GM12874 (cell line): ENCODE results near the gene TP53.

Experiments used
- TF ChIP-seq, protein P1 (sequence below): IDR thresholded peaks from 2 replicates; pipeline ENCODE4 v1.5.1; 2011; ENCODE audit warnings: low read depth, mild to moderate bottlenecking, control low read depth, low read length, moderate library complexity; ENCODE audit not compliant: insufficient read depth

TP53 gene

DNA sequence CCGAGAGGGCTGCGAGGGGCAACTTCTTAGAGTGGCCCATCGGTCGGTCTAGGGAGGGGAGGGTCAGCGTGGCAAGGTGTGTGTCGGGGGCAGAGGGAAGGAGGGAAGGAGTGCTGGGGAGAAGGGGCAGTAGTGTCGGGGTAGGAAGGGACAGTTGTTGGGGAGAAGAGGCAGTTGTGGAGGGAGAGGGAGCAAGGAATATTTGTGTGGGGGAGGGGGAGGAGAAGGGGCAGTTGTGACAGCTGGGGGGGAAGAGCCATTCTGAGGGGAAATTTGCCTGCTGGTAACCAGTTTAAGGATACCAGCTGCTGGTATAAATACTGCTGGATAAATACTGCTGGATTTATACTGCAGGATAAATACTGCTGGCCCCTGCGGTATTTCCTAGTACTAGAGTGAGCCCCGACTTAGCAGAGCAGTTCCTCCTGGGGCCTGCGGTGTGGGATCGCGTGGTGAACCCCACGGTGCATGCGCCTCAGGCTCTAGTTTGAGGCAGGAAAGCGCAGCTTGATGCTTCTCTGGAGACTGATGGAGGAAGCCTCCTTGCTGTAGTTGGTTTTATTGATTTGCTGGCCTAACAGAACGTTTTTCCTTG lies 30.6 kb upstream of the TP53 start:
- TF ChIP-seq, protein P1, sequence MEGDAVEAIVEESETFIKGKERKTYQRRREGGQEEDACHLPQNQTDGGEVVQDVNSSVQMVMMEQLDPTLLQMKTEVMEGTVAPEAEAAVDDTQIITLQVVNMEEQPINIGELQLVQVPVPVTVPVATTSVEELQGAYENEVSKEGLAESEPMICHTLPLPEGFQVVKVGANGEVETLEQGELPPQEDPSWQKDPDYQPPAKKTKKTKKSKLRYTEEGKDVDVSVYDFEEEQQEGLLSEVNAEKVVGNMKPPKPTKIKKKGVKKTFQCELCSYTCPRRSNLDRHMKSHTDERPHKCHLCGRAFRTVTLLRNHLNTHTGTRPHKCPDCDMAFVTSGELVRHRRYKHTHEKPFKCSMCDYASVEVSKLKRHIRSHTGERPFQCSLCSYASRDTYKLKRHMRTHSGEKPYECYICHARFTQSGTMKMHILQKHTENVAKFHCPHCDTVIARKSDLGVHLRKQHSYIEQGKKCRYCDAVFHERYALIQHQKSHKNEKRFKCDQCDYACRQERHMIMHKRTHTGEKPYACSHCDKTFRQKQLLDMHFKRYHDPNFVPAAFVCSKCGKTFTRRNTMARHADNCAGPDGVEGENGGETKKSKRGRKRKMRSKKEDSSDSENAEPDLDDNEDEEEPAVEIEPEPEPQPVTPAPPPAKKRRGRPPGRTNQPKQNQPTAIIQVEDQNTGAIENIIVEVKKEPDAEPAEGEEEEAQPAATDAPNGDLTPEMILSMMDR, result no peak

DNA sequence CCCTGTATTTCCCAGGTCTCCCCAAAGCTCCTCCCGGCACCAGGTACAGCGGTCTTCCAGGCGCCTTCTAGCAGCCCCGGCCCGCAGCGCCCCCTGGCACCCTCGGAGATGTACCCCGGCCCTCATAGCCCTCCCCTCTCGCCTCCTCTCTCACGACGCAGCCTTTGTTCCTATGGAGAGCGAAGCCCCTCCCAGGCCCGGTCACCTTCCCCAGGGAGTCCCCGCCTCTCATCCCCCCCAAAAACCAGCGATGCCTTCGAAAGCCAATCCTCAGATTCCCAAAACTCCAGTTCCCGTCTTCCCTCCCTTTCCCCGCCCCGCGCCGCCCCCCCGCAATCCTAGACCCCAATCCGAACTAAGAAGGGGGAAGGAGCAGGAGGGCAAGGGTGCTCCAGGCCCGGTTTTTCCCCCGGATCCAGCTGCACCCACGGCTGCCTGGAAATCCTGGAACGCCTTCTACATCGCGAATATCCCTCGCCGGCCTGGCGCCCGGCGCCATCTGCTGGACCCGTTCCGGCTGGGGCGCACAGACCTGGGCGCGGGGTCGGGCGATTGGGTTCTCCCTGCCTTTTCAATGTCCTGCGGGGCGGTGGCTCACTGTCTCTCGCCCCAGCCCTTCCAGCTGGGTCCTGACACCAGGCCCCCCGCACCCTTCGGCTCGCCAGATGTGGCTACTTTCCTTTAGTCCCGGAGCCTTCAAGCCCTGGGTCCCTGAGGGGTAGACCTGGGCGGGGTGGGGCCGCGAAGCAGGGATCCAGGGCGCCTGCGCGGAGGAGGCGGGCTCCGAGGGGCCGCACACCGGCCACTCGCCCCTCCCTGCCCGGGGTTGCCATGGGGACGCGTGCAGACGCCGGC lies 29.8 kb upstream of the TP53 start, which contains the start of gene DNAH2:
TSS of gene DNAH2 (plus strand) at position 844 of the 855 bp plus-strand sequence. CDS start 1,991 bp downstream, outside the sequence.
- TF ChIP-seq, protein P1, result peak; percentile 33; the same call in 1 of the 2 replicates

DNA sequence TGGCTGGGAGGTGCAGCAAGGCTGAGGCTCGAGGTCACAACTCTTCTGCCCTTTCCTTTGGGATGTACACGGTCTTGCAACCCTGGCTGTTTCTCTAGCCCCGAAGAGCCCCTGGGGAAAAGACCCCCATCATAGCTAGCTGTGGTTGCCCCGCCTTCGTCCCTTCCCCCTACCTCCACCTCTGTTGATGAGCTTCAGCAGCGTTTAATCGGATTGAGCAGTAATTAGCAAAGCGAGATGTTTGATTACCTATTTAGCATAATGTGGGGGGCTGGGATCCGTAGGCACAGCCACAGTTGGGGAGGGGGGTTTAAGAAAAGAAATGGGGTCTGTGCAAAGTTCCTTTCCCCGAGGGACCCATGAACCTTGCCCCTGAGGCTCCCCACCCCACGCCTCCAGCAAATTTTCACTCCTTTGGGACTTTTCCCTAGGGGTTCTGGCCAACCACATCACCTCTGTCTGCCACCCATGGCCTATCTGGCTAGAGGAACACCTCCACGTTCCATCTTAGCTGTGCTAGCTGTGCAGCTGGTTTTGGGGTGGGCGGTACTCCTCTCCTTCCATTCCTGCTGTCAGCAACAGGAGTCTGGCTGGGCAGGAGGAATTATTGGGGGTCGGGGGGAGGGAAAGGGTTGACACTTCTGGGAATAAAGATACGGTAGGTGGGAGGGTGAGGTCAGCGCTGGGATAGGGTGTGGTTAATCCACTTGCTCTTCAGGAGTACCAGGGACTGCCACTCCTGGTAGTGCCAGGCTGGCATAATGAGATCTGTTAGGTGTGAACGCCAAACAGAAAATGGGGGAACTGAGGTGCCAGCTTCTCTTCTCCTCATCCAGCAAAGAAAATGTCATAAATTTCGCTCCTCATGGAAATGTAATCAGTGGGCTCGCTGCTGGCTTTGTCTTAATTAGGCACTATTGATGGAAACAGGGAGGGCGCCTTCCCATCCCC lies 28.9 kb upstream of the TP53 start:
- TF ChIP-seq, protein P1, result no peak

DNA sequence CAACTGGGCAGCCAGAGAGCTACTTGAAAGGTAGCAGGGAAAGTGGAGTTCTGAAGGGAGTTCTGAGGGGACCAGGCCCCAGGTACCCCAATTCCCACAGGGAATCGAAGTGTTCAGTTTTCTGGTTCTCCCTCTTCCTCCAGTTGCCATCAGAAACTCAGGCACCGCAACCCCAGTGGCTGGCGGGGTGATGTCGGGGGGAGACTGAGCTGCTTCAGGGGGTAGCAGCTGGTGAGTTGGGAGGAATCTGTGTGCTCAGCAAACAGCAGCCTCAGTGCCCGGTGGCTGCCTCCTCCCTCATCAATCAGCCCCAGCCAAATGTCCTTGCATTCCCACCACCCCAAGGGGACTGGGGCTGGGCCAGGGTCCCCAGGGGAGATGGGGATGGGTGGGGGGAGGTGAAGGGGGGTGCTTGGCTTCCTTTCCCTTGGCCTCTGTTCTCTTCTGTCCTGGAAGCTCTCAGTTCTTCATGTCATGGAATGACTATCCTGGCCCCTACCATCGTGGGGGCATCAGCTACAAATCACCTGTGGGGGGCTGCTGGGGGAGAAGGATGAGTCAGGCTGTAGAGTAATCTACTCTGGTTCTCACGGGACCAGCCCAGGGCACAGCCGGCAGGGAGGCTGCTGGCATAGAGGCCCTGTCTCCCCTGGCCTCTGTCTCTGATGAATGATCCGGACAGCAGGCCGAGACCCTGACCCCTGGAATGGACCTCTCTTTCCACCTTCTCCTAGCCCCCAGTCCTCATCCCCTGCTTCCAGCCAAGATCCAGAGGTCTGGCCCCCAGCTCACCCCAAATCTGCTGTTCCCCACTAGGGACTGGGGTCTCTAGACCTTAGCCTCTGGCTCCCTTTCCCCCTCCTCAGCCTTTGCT lies 27.7 kb upstream of the TP53 start:
- TF ChIP-seq, protein P1, result no peak

DNA sequence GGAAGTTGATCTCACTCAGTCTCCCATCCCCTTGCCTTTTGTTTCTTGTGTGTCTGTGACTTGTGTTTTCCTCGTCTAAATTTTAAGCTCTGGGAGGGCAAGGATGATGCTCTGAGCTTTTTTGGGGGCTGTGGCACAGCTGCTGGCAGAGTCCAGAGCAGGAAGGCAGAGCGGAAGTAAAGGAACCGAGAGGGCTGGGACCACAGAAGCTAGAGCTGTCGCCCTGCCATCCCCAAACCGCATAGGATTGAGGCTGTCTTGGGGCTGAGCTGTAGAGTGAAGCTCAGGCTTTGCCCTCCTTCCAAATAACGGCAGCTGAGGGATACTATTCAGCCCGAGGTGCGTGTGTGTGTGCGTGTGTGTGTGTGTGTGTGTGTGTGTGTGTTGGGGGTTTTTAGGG lies 26.5 kb upstream of the TP53 start:
- TF ChIP-seq, protein P1, result no peak

DNA sequence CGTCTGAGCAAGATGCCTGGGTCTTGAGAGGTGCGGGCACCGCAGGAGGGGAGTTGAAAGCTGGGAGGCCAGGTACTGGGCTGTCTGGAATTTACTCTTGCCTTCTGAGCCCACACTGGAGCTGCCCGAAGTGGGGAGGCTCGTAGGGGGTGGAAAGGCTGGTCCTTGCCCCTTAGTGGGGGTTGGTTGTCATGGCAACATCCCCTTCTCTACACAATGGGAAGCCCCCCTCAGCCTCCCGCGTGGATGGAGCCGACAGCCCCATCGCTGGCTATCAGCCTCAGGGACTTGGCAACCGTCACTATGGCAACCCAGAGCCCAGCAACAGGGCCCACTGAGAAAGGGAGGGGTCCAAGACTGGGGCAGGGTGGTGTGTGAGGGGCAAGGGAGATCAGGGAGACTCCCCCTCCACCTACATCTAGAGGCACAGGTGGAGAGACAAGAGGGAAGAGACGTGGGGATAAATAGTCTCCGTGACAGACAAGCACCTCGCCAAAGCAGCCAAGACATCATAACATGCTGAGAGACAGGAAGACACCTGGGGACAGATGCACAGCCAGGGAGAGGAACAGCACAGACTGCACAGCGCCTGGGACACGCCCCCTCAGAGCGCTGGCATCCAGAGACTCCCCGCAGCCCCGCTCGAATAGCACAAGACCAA lies 25.0 kb upstream of the TP53 start:
- TF ChIP-seq, protein P1, result no peak
